Stimulated activated CD8-positive, alpha-beta memory T cell treated with anti-CD3 and anti-CD28 coated beads, Interleukin-15, amount 100 ng/mL, for 24 hours (primary cell): ENCODE data around the gene URI1.
A peak's percentile ranks its signal among the peaks of the same experiment; 100 is the strongest.
"Not testable (repeated sequence)": the region's sequence is repeated elsewhere in the genome, so short reads cannot be mapped to it uniquely, and the experiment has no call there.

Experiments used
- DNase-seq: peaks from one replicate; pipeline ENCODE4 v3.0.0-alpha.2; 2020; ENCODE audit warnings: low read depth

Gene URI1

GRCh38 chr19:29942404-29943261, 594 bp downstream of the URI1 start:
- DNase-seq: peak; percentile 52

- no peak for DNase-seq
Observed at GRCh38 chr19:29943615-29944014, 1.6 kb downstream of the URI1 start.

- DNase-seq: no peak
Observed at GRCh38 chr19:29944390-29945012, 2.5 kb downstream of the URI1 start.

GRCh38 chr19:29945017-29945416, 3.0 kb downstream of the URI1 start:
- DNase-seq: no peak

- DNase-seq: no peak
Observed at GRCh38 chr19:29945433-29945832, 3.4 kb downstream of the URI1 start.

GRCh38 chr19:29946645-29947044, 4.6 kb downstream of the URI1 start:
- no peak for DNase-seq

- no peak for DNase-seq
Observed at GRCh38 chr19:29947871-29948270, 5.8 kb downstream of the URI1 start.

GRCh38 chr19:29948759-29949470, 6.9 kb downstream of the URI1 start:
- not testable (repeated sequence) for DNase-seq

GRCh38 chr19:29952177-29952576, 10.1 kb downstream of the URI1 start:
- DNase-seq: no peak

- no peak for DNase-seq
Observed at GRCh38 chr19:29952646-29953045, 10.6 kb downstream of the URI1 start.

- DNase-seq: no peak
Observed at GRCh38 chr19:29953352-29954247, 11.6 kb downstream of the URI1 start.

- DNase-seq: no peak
Observed at GRCh38 chr19:29956855-29957254, 14.8 kb downstream of the URI1 start.

GRCh38 chr19:29961311-29961710, 19.3 kb downstream of the URI1 start:
- no peak for DNase-seq

GRCh38 chr19:29962793-29963192, 20.8 kb downstream of the URI1 start:
- DNase-seq: no peak

- DNase-seq: no peak
Observed at GRCh38 chr19:29963576-29963975, 21.5 kb downstream of the URI1 start.

GRCh38 chr19:29964171-29964570, 22.1 kb downstream of the URI1 start:
- DNase-seq: no peak

- no peak for DNase-seq
Observed at GRCh38 chr19:29965492-29965891, 23.5 kb downstream of the URI1 start.

- not testable (repeated sequence) for DNase-seq
Observed at GRCh38 chr19:29966142-29966541, 24.1 kb downstream of the URI1 start.

GRCh38 chr19:29966588-29967249, 24.7 kb downstream of the URI1 start:
- no peak for DNase-seq

GRCh38 chr19:29967623-29968022, 25.6 kb downstream of the URI1 start:
- DNase-seq: no peak

- no peak for DNase-seq
Observed at GRCh38 chr19:29969891-29970290, 27.9 kb downstream of the URI1 start.
